Retinal pigment epithelial cell (primary cell): ENCODE results near the gene LAMA5.

ENCODE experiments used
- DNase-seq: peaks from one replicate; pipeline ENCODE4 v3.0.0-alpha.2; 2010; ENCODE audit warnings: low read depth
- H3K4me3 ChIP-seq: 2 replicates; pipeline ENCODE4 v1.5.1; 2011; ENCODE audit warnings: mild to moderate bottlenecking, low read length, control low read depth, moderate library complexity
- CTCF ChIP-seq: conservative IDR thresholded peaks from 2 replicates; pipeline ENCODE4 v1.5.1; 2011; ENCODE audit warnings: low read depth, low read length, control low read depth, inconsistent platforms

LAMA5 gene

GRCh38 chr20:62366370-62367135, 559 bp downstream of the LAMA5 start:
- peak overlapping the region; percentile 86 for H3K4me3 ChIP-seq
- TF ChIP-seq CTCF: no peak

GRCh38 chr20:62365814-62366369, 1.2 kb downstream of the LAMA5 start:
- peak overlapping the region; percentile 86 for H3K4me3 ChIP-seq
- DNase-seq: no peak
- no peak for TF ChIP-seq CTCF

More at GRCh38 chr20:62366370-62367135, 559 bp downstream of the LAMA5 start:
- DNase-seq: no peak

GRCh38 chr20:62364911-62365736, 2.0 kb downstream of the LAMA5 start:
- no peak for TF ChIP-seq CTCF
- peak overlapping the region; percentile 86 for H3K4me3 ChIP-seq
- DNase-seq: no peak

- no peak for DNase-seq
- no peak for TF ChIP-seq CTCF
- peak overlapping the region; percentile 86 for H3K4me3 ChIP-seq
These were observed 2.9 kb downstream of the LAMA5 start for GRCh38 chr20:62363920-62364851.

- DNase-seq: no peak
- H3K4me3 ChIP-seq: no peak overlapping the region
- peak; percentile 59 for TF ChIP-seq CTCF
These were observed 3.9 kb downstream of the LAMA5 start for GRCh38 chr20:62362991-62363919.

GRCh38 chr20:62362590-62362940, 4.5 kb downstream of the LAMA5 start:
- TF ChIP-seq CTCF: no peak
- DNase-seq: no peak
- no peak overlapping the region for H3K4me3 ChIP-seq
